ENCODE measurements around the gene CACNG4. TPM values are rescaled to one million over a fixed set of nuclear protein-coding genes. Genes with fewer than 3 reads are reported as not detected.

CACNG4 gene
- total RNA-seq, 4 donors from 2014 or later, result 0.21 to 3.9 (median 0.26) TPM; not detected in 1

DNA sequence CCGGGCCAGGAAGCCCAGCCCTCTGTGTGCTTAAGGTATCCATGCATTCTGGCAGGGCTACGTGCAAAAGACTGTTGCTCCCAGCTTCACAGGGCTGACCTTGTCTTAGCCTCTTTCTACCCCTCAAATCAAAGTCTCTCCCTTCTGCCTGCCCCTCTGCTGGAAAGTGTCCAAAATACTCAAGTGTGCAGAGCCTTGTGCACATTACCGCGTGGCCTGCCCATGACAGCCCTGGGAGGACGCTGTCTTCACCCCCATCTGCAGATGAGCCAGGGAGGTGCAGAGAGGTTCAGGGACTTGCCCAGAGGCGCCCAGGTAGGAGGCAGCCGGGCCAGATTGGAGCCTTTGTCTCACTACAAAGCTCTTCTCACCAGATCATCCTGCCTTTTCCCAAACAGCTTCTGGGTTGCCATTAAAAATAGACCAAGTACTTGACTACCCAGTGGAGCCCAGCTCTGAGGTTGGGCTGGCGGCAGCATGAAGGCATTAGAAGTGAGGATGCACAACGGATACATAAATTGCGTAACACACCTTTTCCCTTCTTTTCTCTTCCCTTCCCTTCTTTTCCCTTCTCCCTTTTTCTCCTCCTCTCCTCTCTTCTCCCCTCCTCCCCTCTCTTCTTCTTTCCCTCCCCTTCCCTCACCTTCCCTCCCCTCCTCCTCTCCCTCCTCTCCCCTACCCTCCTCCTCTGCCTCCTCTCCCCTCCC, 3.5 kb downstream of the CACNG4 start:
- Histone ChIP-seq H3K36me3 (no peaks in the 10 kb centered on the region), H3K9me3 (no peaks in the 10 kb centered on the region), H3K4me3 (no peak overlapping the region), H3K27ac (no peak overlapping the region), H3K4me1 (no peaks in the 10 kb centered on the region), H3K27me3 (no peaks in the 10 kb centered on the region)
- TF ChIP-seq POLR2A (IDR thresholded peaks at IDR 0.05), result no peak
- TF ChIP-seq, protein P1, sequence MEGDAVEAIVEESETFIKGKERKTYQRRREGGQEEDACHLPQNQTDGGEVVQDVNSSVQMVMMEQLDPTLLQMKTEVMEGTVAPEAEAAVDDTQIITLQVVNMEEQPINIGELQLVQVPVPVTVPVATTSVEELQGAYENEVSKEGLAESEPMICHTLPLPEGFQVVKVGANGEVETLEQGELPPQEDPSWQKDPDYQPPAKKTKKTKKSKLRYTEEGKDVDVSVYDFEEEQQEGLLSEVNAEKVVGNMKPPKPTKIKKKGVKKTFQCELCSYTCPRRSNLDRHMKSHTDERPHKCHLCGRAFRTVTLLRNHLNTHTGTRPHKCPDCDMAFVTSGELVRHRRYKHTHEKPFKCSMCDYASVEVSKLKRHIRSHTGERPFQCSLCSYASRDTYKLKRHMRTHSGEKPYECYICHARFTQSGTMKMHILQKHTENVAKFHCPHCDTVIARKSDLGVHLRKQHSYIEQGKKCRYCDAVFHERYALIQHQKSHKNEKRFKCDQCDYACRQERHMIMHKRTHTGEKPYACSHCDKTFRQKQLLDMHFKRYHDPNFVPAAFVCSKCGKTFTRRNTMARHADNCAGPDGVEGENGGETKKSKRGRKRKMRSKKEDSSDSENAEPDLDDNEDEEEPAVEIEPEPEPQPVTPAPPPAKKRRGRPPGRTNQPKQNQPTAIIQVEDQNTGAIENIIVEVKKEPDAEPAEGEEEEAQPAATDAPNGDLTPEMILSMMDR (IDR thresholded peaks at IDR 0.05), result no peak
- DNase-seq, result no peak
- intact Hi-C loops (cut with DNase I; ENCODE audit: low total_unique reads), result no loop called here

DNA sequence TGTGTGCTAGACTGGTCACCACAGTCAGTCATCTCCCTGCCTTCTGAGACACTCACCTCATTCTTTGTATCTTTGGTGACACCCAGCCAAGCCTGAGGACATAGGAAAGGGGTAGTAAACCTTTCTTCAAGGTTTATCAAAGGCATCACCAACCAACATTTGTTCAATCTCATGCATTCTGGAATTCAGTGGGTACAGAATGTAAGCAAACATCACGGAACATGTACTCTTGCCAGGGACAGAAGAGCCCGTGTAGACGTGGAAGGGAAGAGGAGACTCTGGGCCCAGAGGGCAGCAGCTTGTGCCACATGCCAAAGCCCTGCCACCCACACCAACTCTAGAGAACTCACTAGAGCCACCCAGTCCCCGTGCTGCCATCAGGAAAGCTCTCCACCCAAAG, 4.4 kb downstream of the CACNG4 start:
- DNase-seq, result no peak
- intact Hi-C loops (cut with DNase I; ENCODE audit: low total_unique reads), result no loop called here

DNA sequence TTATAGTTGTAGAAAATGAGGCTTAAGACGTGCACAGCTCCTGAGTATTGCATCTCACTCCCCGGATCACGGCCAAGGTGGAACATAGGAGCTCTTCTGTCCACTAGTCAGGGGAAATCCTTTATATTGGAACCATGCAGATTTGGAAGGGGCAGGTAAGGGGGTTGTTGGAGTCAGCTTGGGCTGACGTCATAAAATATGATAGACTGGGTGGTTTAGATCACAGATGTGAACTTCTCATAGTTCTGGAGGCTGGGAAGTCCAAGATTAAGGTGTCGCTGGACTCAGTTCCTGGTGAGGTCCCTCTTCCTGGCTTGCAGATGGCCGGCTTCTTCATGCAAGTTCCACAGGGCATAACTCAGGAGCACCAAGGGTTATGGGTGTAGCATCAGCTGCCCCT, 5.6 kb downstream of the CACNG4 start:
- TF ChIP-seq, protein P1 (IDR thresholded peaks at IDR 0.05), result no peak
- TF ChIP-seq POLR2A (IDR thresholded peaks at IDR 0.05), result no peak
- DNase-seq, result no peak
- Histone ChIP-seq H3K36me3 (no peaks in the 10 kb centered on the region), H3K27ac (no peak overlapping the region), H3K4me3 (no peak overlapping the region), H3K9me3 (no peaks in the 10 kb centered on the region), H3K4me1 (no peaks in the 10 kb centered on the region), H3K27me3 (no peaks in the 10 kb centered on the region)
- intact Hi-C loops (cut with DNase I; ENCODE audit: low total_unique reads), result no loop called here

More for the DNA sequence above, 4.4 kb downstream of the CACNG4 start:
- Histone ChIP-seq H3K4me1 (no peaks in the 10 kb centered on the region), H3K36me3 (no peaks in the 10 kb centered on the region), H3K4me3 (no peak overlapping the region), H3K9me3 (no peaks in the 10 kb centered on the region), H3K27me3 (no peaks in the 10 kb centered on the region), H3K27ac (no peak overlapping the region)
- TF ChIP-seq, protein P1 (IDR thresholded peaks at IDR 0.05), result no peak
- TF ChIP-seq POLR2A (IDR thresholded peaks at IDR 0.05), result no peak

GRCh38 chr17:66970797-66971196, 6.3 kb downstream of the CACNG4 start:
- Histone ChIP-seq H3K9me3 (no peaks in the 10 kb centered on the region), H3K27ac (no peak overlapping the region), H3K27me3 (no peaks in the 10 kb centered on the region), H3K4me1 (no peaks in the 10 kb centered on the region), H3K4me3 (no peak overlapping the region), H3K36me3 (no peaks in the 10 kb centered on the region)
- intact Hi-C loops (cut with DNase I; ENCODE audit: low total_unique reads), result no loop called here
- DNase-seq, result no peak
- TF ChIP-seq, protein P1 (IDR thresholded peaks at IDR 0.05), result no peak
- TF ChIP-seq POLR2A (IDR thresholded peaks at IDR 0.05), result no peak

- Histone ChIP-seq H3K4me1 (no peaks in the 10 kb centered on the region), H3K27me3 (no peaks in the 10 kb centered on the region), H3K36me3 (no peaks in the 10 kb centered on the region), H3K27ac (no peak overlapping the region), H3K4me3 (no peak overlapping the region), H3K9me3 (no peaks in the 10 kb centered on the region)
- intact Hi-C loops (cut with DNase I; ENCODE audit: low total_unique reads), result no loop called here
- TF ChIP-seq, protein P1 (IDR thresholded peaks at IDR 0.05), result no peak
- TF ChIP-seq POLR2A (IDR thresholded peaks at IDR 0.05), result no peak
- DNase-seq, result no peak
These were observed 6.8 kb downstream of the CACNG4 start for GRCh38 chr17:66971264-66971663.

All from uterus (tissue), 4 donors.